DLD1 (cell line): Measurements from ENCODE around the gene GLI3.

ENCODE experiments used
- in situ Hi-C: cut with HindIII; loops from 2 replicates; pipeline ENCODE4 v1.10.0; 2017; ENCODE audit warnings: low sequenced_read_pairs

The GLI3 gene

GRCh38 chr7:42006801-42007513 is 230.1 kb downstream of the GLI3 start:
- in situ Hi-C loops: no loop called here

GRCh38 chr7:42002654-42003053 is 234.4 kb downstream of the GLI3 start:
- in situ Hi-C loops: no loop called here

GRCh38 chr7:41999736-42000283 is 237.2 kb downstream of the GLI3 start:
- in situ Hi-C loops: loop anchor here (5.0 kb wide), 1 partner anchor 702 kb away; no protein-coding TSS in a partner anchor

- in situ Hi-C loops: loop anchor here (5.0 kb wide), 1 partner anchor 704 kb away; no protein-coding TSS in a partner anchor
These were observed 239.0 kb downstream of the GLI3 start for GRCh38 chr7:41998041-41998440.

- in situ Hi-C loops: loop anchor here (5.0 kb wide), 1 partner anchor 705 kb away; no protein-coding TSS in a partner anchor
These were observed 239.9 kb downstream of the GLI3 start for GRCh38 chr7:41997151-41997550.

- in situ Hi-C loops: loop anchor here (5.0 kb wide), 1 partner anchor 706 kb away; no protein-coding TSS in a partner anchor
These were observed 240.5 kb downstream of the GLI3 start for GRCh38 chr7:41996381-41997035.

GRCh38 chr7:41995632-41996271 is 241.3 kb downstream of the GLI3 start:
- in situ Hi-C loops: loop anchor here (5.0 kb wide), 1 partner anchor 707 kb away; no protein-coding TSS in a partner anchor

GRCh38 chr7:41994746-41995110 is 242.3 kb downstream of the GLI3 start:
- in situ Hi-C loops: loop anchor here (5.0 kb wide), 1 partner anchor 708 kb away; no protein-coding TSS in a partner anchor

- in situ Hi-C loops: no loop called here
These were observed 242.8 kb downstream of the GLI3 start for GRCh38 chr7:41994036-41994745.

GRCh38 chr7:41992881-41993867 is 243.8 kb downstream of the GLI3 start:
- in situ Hi-C loops: no loop called here

- in situ Hi-C loops: no loop called here
These were observed 252.1 kb downstream of the GLI3 start for GRCh38 chr7:41984888-41985287.

- in situ Hi-C loops: no loop called here
These were observed 255.7 kb downstream of the GLI3 start for GRCh38 chr7:41981046-41982040.

- in situ Hi-C loops: no loop called here
These were observed 257.1 kb downstream of the GLI3 start for GRCh38 chr7:41979834-41980307.

GRCh38 chr7:41978858-41979257 is 258.2 kb downstream of the GLI3 start:
- in situ Hi-C loops: no loop called here

- in situ Hi-C loops: no loop called here
These were observed 259.3 kb downstream of the GLI3 start for GRCh38 chr7:41977661-41978060.

- in situ Hi-C loops: no loop called here
These were observed 259.8 kb downstream of the GLI3 start for GRCh38 chr7:41977151-41977651.

GRCh38 chr7:41976411-41976810 is 260.6 kb downstream of the GLI3 start:
- in situ Hi-C loops: no loop called here

GRCh38 chr7:41975849-41976248 is 261.2 kb downstream of the GLI3 start:
- in situ Hi-C loops: no loop called here
